ENCODE results near the gene SLF1. TPM values are rescaled to one million over a fixed set of nuclear protein-coding genes. Genes with fewer than 3 reads are reported as not detected.

The SLF1 gene
- total RNA-seq, 6 experiments from 2014 or later = 0.80 to 3.3 (median 2.4) TPM

GRCh38 chr5:94670726-94671125 is 52.3 kb downstream of the SLF1 start:
- no peaks in the 10 kb centered on the region for H3K9me3 ChIP-seq
- WGBS (ENCODE audit: insufficient coverage, low coverage, low lambda C conversion rate, missing lambda C conversion rate) = 71% methylated on average over 1 of the region's 1 CpG
- H3K27ac ChIP-seq = no peak overlapping the region
- H3K4me1 ChIP-seq = no peaks in the 10 kb centered on the region
- H3K27me3 ChIP-seq = no peaks in the 10 kb centered on the region
- no peak for DNase-seq
- no peaks in the 10 kb centered on the region for H3K36me3 ChIP-seq
- no peak for ATAC-seq
- no peak overlapping the region for H3K4me3 ChIP-seq
- no peak for TF ChIP-seq CTCF (IDR thresholded peaks at IDR 0.05)
- TF ChIP-seq POLR2A (IDR thresholded peaks at IDR 0.05) = no peak
- intact Hi-C loops (cut with DNase I) = no loop called here

- WGBS (ENCODE audit: insufficient coverage, low coverage, low lambda C conversion rate, missing lambda C conversion rate) = 81% methylated on average over 1 of the region's 1 CpG
- no peaks in the 10 kb centered on the region for H3K9me3 ChIP-seq
- DNase-seq = no peak
- no peak overlapping the region for H3K4me3 ChIP-seq
- intact Hi-C loops (cut with DNase I) = no loop called here
- H3K27ac ChIP-seq = no peak overlapping the region
- TF ChIP-seq CTCF (IDR thresholded peaks at IDR 0.05) (no peak), POLR2A (IDR thresholded peaks at IDR 0.05) (no peak)
- H3K27me3 ChIP-seq = no peaks in the 10 kb centered on the region
- ATAC-seq = no peak
- H3K36me3 ChIP-seq = no peaks in the 10 kb centered on the region
- H3K4me1 ChIP-seq = no peaks in the 10 kb centered on the region
Measured at GRCh38 chr5:94672746-94673145, 54.3 kb downstream of the SLF1 start.

- intact Hi-C loops (cut with DNase I) = no loop called here
- ATAC-seq (no peak), DNase-seq (no peak)
- TF ChIP-seq CTCF (IDR thresholded peaks at IDR 0.05) (no peak), POLR2A (IDR thresholded peaks at IDR 0.05) (no peak)
- H3K4me3 ChIP-seq = no peak overlapping the region
- 81% methylated on average over 1 of the region's 1 CpG for WGBS (ENCODE audit: insufficient coverage, low coverage, low lambda C conversion rate, missing lambda C conversion rate)
- no peaks in the 10 kb centered on the region for H3K9me3 ChIP-seq
- no peaks in the 10 kb centered on the region for H3K36me3 ChIP-seq
- no peaks in the 10 kb centered on the region for H3K4me1 ChIP-seq
- no peaks in the 10 kb centered on the region for H3K27me3 ChIP-seq
- H3K27ac ChIP-seq = no peak overlapping the region
Measured at GRCh38 chr5:94674490-94675382, 56.3 kb downstream of the SLF1 start.

GRCh38 chr5:94675965-94676618 is 57.6 kb downstream of the SLF1 start:
- Histone ChIP-seq H3K4me1 (no peaks in the 10 kb centered on the region), H3K9me3 (no peaks in the 10 kb centered on the region), H3K4me3 (no peak overlapping the region), H3K27ac (no peak overlapping the region), H3K36me3 (no peaks in the 10 kb centered on the region), H3K27me3 (no peaks in the 10 kb centered on the region)
- DNase-seq (no peak), ATAC-seq (no peak)
- 94% methylated on average over 2 of the region's 4 CpGs for WGBS (ENCODE audit: insufficient coverage, low coverage, low lambda C conversion rate, missing lambda C conversion rate)
- TF ChIP-seq CTCF (IDR thresholded peaks at IDR 0.05) (no peak), POLR2A (IDR thresholded peaks at IDR 0.05) (no peak)
- intact Hi-C loops (cut with DNase I) = no loop called here

All from right lobe of liver (tissue), 6 donors.